K562 (cell line): ENCODE results near the gene ARL10. TPM values are rescaled to one million over a fixed set of nuclear protein-coding genes. Genes with fewer than 3 reads are reported as not detected.

ENCODE experiments used
- BHLHE40 ChIP-seq: IDR thresholded peaks from 2 replicates; pipeline ENCODE4 v1.6.1; 2011; ENCODE audit warnings: low read length, improper control_type of control experiment
- CEBPB ChIP-seq: fragments of 450-650 bp; IDR thresholded peaks from 2 replicates; pipeline ENCODE4 v1.6.1; 2016; ENCODE audit warnings: missing genetic modification characterization, missing compliant biosample characterization
- CGGBP1 ChIP-seq: fragments of 250-450 bp; sonication (Bioruptor Pico); IDR thresholded peaks from 2 replicates; pipeline ENCODE4 v1.9.0; 2021; ENCODE audit warnings: mild to moderate bottlenecking
- CTCF ChIP-seq, 3 experiments: IDR thresholded peaks in 2 of 3; conservative IDR thresholded peaks in 1 of 3; 2 replicates each; pipeline ENCODE4 v1.5.1; 2011 to 2012; ENCODE audit warnings: low read length in 3 of 3, mild to moderate bottlenecking in 3 of 3, control low read depth in 2 of 3, improper control_type of control experiment in 1 of 3, inconsistent platforms in 1 of 3, low read depth in 1 of 3, mixed read lengths in 1 of 3, moderate library complexity in 1 of 3; ENCODE audit not compliant: insufficient read depth in 2 of 3
- FOXA1 ChIP-seq: fragments of 450-650 bp; IDR thresholded peaks from 2 replicates; pipeline ENCODE4 v1.6.1; 2016; ENCODE audit warnings: mild to moderate bottlenecking, borderline replicate concordance
- JUNB ChIP-seq: fragments of 450-650 bp; formaldehyde crosslinking; conservative IDR thresholded peaks from 2 replicates; pipeline ENCODE4 v1.4.0; 2020; ENCODE audit warnings: mild to moderate bottlenecking
- MEF2D ChIP-seq: conservative IDR thresholded peaks from 2 replicates; pipeline ENCODE4 v1.6.1; 2016; ENCODE audit warnings: low read depth, missing genetic modification characterization, missing compliant biosample characterization
- MITF ChIP-seq: IDR thresholded peaks from 2 replicates; pipeline ENCODE4 v1.6.1; 2014; ENCODE audit warnings: antibody characterized with exemption
- NELFE ChIP-seq: IDR thresholded peaks from 2 replicates; pipeline ENCODE4 v1.6.1; 2011; ENCODE audit warnings: mild to moderate bottlenecking; ENCODE audit not compliant: insufficient read depth, insufficient read length
- NR1H2 ChIP-seq: sonication (generic); formaldehyde crosslinking; IDR thresholded peaks from 2 replicates; pipeline ENCODE4 v1.4.0; 2020; ENCODE audit warnings: mild to moderate bottlenecking, missing genetic modification reagents
- POLR2H ChIP-seq: IDR thresholded peaks from 2 replicates; pipeline ENCODE4 v1.6.1; 2016; ENCODE audit warnings: missing genetic modification characterization, low read depth, mild to moderate bottlenecking, control low read depth, missing compliant biosample characterization, moderate library complexity
- POLR3A ChIP-seq: IDR thresholded peaks from 2 replicates; pipeline ENCODE4 v1.6.1; 2011; ENCODE audit warnings: borderline replicate concordance, mild to moderate bottlenecking, moderate library complexity; ENCODE audit not compliant: insufficient read length, insufficient read depth; ENCODE audit errors: extremely low read depth
- PTTG1 ChIP-seq: fragments of 450-650 bp; IDR thresholded peaks from 2 replicates; pipeline ENCODE4 v1.6.1; 2016; ENCODE audit warnings: low read depth, mild to moderate bottlenecking, missing genetic modification characterization, missing compliant biosample characterization
- RAD51 ChIP-seq: fragments of 450-650 bp; IDR thresholded peaks from 2 replicates; pipeline ENCODE4 v1.7.1; 2016; ENCODE audit warnings: low read depth, mild to moderate bottlenecking, borderline replicate concordance
- SIN3B ChIP-seq: fragments of 450-650 bp; IDR thresholded peaks from 2 replicates; pipeline ENCODE4 v1.6.1; 2017; ENCODE audit warnings: low read depth, mild to moderate bottlenecking, moderate library complexity
- THRAP3 ChIP-seq: fragments of 450-650 bp; IDR thresholded peaks from 2 replicates; pipeline ENCODE4 v1.6.1; 2016; ENCODE audit warnings: mild to moderate bottlenecking, inconsistent platforms, borderline replicate concordance
- UBTF ChIP-seq, 2 experiments: IDR thresholded peaks; 2 replicates each; pipeline ENCODE4 v1.6.1; 2012; ENCODE audit warnings: improper control_type of control experiment in 2 of 2, low read depth in 2 of 2, low read length in 2 of 2, borderline replicate concordance in 1 of 2
- XRCC3 ChIP-seq: fragments of 450-650 bp; IDR thresholded peaks from 2 replicates; pipeline ENCODE4 v1.6.1; 2017; ENCODE audit warnings: mild to moderate bottlenecking, moderate library complexity
- ZC3H4 ChIP-seq: sonication (generic); formaldehyde crosslinking; IDR thresholded peaks from 2 replicates; pipeline ENCODE4 v1.9.0; 2021; ENCODE audit warnings: missing genetic modification reagents, borderline replicate concordance
- ZNF277 ChIP-seq: fragments of 250-450 bp; sonication (Bioruptor Pico); IDR thresholded peaks from 2 replicates; pipeline ENCODE4 v1.8.0; 2022; ENCODE audit warnings: inconsistent platforms, mild to moderate bottlenecking, moderate library complexity, borderline replicate concordance
- polyA plus RNA-seq, 8 experiments: library from polyadenylated mRNA; depleted of rRNA in 4 of 8; stranded (reverse) in 5 of 8; unstranded in 3 of 8; fragments of >200 nt; fragmentation: Nextera tagmentation in 2 of 8; fragmentation: Illumina TruSeq in 1 of 8; extraction: Ambion mirVana in 2 of 8; extraction: Trizol in 1 of 8; gene quantifications; 2 replicates each; pipeline versions ENCODE4 v1.2.1 to v1.2.3, GENCODE V29; 2011 to 2014; ENCODE audit warnings: inconsistent platforms in 1 of 8, missing spikeins in 1 of 8
- total RNA-seq, 7 experiments: library from RNA; depleted of rRNA in 6 of 7; stranded (reverse); fragments of >200 nt in 6 of 7; fragmentation: Illumina TruSeq in 2 of 7; extraction: Trizol in 2 of 7; gene quantifications; 2 replicates each; pipeline versions ENCODE4 v1.2.1 to v1.2.3, GENCODE V29; 2011 to 2021; ENCODE audit warnings: low replicate concordance in 1 of 7

The ARL10 gene
- total and polyA plus RNA-seq, 9 of the 15 experiments (the other 6 are each of a cell fraction or from before 2014, with no cell fraction given), result under 0.01 to 0.40 (median 0.34) TPM; not detected in 3

- TF ChIP-seq SIN3B (peak; percentile 94), PTTG1 (tag) (no peak), UBTF (IDR thresholded peaks at IDR 0.05; ENCODE audit: borderline replicate concordance in 1 of 2, low read depth in 2 of 2, low read length in 2 of 2) (0 out of 4 replicates have a peak, but pooled peaks of 1 of the 2 experiments have one; percentile 38), XRCC3 (no peak), POLR3A (no peak), BHLHE40 (peak; percentile 57), MEF2D (tag) (peak; percentile 70; the same call in 1 of the 2 replicates), ZC3H4 (no peak), CEBPB (tag) (no peak), THRAP3 (peak; percentile 82; the same call in 1 of the 2 replicates), CTCF (IDR thresholded peaks at IDR 0.05 in 2 of 3, conservative IDR thresholded peaks at IDR 0.05 in 1 of 3; ENCODE audit: insufficient read depth in 2 of 3, low read depth in 1 of 3, low read length in 3 of 3) (no peak), NR1H2 (CRISPR knock-in tag) (peak; percentile 97), RAD51 (peak; percentile 30; the same call in 1 of the 2 replicates), CGGBP1 (CRISPR knock-in tag) (peak; percentile 84), NELFE (no peak), MITF (no peak), FOXA1 (no peak), JUNB (CRISPR knock-in tag) (no peak), POLR2H (tag) (peak; percentile 93), ZNF277 (CRISPR knock-in tag) (no peak)
Observed at GRCh38 chr5:176388444-176389134, 23.3 kb downstream of the ARL10 start, which contains the start of the genes HIGD2A and NOP16 (continued).
